ENCODE data around the gene PRM3.

PRM3 gene

DNA sequence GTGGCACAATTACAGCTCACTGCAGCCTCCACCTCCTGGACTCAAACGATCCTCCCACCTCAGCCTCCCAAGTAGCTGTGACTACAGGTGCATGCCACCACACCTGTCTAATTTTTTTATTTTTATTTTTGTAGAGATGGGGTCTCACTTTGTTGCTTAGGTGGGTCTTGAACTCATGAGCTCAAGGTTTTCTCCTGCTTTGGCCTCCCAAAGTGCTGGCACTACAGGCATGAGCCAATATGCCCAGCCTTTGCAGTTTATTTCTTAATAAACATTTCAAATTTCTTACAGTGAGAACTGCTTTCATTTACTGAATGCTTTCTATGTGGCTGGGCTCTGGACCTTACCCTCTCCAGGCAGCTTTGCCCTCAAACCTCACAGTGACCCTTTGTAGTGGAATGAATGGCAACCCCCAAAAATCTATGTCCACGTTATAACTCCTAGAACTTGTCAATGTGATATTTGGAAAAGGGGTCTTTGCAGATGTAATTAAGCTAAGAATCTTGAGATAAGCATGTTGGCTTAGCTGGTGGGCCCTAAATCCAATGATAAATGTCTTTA, 2.7 kb downstream of the PRM3 start:
- TF ChIP-seq, protein P1, sequence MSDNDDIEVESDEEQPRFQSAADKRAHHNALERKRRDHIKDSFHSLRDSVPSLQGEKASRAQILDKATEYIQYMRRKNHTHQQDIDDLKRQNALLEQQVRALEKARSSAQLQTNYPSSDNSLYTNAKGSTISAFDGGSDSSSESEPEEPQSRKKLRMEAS (IDR thresholded peaks at IDR 0.05; ENCODE audit: low read depth, low read length): no peak
- TF ChIP-seq MYC (IDR thresholded peaks at IDR 0.05; ENCODE audit: low read depth, low read length): no peak
- TF ChIP-seq, protein P2, sequence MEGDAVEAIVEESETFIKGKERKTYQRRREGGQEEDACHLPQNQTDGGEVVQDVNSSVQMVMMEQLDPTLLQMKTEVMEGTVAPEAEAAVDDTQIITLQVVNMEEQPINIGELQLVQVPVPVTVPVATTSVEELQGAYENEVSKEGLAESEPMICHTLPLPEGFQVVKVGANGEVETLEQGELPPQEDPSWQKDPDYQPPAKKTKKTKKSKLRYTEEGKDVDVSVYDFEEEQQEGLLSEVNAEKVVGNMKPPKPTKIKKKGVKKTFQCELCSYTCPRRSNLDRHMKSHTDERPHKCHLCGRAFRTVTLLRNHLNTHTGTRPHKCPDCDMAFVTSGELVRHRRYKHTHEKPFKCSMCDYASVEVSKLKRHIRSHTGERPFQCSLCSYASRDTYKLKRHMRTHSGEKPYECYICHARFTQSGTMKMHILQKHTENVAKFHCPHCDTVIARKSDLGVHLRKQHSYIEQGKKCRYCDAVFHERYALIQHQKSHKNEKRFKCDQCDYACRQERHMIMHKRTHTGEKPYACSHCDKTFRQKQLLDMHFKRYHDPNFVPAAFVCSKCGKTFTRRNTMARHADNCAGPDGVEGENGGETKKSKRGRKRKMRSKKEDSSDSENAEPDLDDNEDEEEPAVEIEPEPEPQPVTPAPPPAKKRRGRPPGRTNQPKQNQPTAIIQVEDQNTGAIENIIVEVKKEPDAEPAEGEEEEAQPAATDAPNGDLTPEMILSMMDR (IDR thresholded peaks at IDR 0.05; ENCODE audit: low read depth, low read length): no peak
- TF ChIP-seq POLR2A (IDR thresholded peaks at IDR 0.05; ENCODE audit: extremely low read depth, insufficient read length): no peak
- H3K4me3 ChIP-seq (ENCODE audit: low read depth, low read length): no peak overlapping the region
- DNase-seq (ENCODE audit: low read depth): no peak

DNA sequence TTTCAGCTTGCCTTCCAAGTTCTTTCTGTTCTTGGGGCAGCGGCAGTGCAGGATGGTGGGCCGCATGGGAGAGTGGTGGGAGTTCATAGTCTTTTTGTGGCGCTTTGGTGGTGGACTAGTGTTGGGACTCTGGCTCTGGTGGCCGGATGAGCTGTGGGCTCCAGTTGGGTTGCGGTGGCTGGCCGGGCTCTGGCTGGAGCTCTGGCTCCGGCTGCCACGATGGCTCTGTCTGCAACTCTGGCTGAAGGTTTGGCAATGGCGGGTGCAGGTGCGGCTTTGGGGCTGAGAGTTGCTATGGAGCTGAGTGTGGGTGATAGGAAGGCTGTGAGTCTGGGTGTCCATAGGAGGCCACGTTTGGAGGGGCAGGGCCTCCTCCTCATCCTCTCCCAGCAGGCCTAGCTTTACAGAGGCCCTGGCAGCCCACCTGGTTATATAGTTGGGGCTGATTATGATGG, 4.5 kb downstream of the PRM3 start, which contains the start of gene TNP2:
Gene TNP2 (minus strand): TSS at position 405 of the 455 bp plus-strand sequence. CDS start 63 bp downstream, at position 342.
- TF ChIP-seq, protein P1 (IDR thresholded peaks at IDR 0.05; ENCODE audit: low read depth, low read length): no peak
- TF ChIP-seq POLR2A (IDR thresholded peaks at IDR 0.05; ENCODE audit: extremely low read depth, insufficient read length) (no peak), MYC (IDR thresholded peaks at IDR 0.05; ENCODE audit: low read depth, low read length) (no peak)
- TF ChIP-seq, protein P2 (IDR thresholded peaks at IDR 0.05; ENCODE audit: low read depth, low read length): no peak
- DNase-seq (ENCODE audit: low read depth): no peak
- H3K4me3 ChIP-seq (ENCODE audit: low read depth, low read length): no peak within 1 kb of the TSS

DNA sequence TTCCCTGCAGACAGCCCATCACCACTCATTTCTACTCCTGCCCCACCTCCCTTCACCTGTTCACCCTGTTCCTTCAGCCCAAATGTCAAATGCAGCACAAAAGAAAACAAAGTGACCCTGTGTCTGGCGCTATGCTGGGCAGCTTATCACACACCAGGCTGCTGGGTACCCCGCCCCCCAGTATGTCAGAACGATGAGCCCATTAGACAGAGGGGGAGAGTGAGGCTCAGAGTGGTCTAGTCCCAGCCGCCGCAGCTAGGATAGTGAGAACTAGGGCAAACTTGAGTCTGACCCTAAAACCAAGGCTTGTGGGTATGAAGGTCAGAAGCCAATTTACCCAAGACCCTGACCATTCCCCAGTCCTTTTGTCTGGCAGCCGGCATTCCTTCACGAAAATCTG, 8.3 kb downstream of the PRM3 start:
- no peak overlapping the region for H3K4me3 ChIP-seq (ENCODE audit: low read depth, low read length)
- TF ChIP-seq, protein P2 (IDR thresholded peaks at IDR 0.05; ENCODE audit: low read depth, low read length): no peak
- no peak for TF ChIP-seq POLR2A (IDR thresholded peaks at IDR 0.05; ENCODE audit: extremely low read depth, insufficient read length)
- TF ChIP-seq, protein P1 (IDR thresholded peaks at IDR 0.05; ENCODE audit: low read depth, low read length): no peak
- no peak for TF ChIP-seq MYC (IDR thresholded peaks at IDR 0.05; ENCODE audit: low read depth, low read length)
- no peak for DNase-seq (ENCODE audit: low read depth)

DNA sequence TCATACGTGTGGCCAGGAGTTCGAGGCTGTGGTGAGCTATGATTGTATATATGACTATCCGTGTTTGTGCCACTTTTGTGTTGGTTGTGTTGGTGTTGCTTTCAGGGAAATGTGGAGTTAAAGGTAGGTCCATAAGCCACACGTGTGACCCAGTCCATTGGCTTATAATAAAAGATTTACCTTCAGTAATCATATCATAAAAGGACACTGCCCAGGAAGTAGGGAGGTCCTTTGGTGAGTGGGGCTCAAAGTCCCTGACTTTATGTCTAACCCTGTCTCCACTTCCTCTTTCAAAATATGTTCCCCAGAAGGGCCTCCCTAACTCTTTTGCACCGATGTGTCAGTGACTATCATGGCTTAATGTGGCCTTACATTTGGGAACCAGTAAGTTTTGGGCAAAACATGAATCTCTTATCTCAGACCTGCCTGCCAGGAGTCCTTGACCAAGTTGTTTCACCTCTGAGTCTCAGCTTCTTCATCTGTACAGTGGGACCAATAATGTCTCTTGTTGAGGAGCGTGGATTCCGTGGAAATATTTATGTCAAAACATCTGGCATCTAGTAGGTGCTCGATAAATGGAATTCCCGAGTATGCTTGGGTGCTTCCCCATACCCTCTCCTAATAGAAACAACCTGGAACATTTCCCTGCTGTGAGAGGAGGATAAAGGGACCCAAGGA, 9.1 kb downstream of the PRM3 start:
- H3K4me3 ChIP-seq (ENCODE audit: low read depth, low read length): no peak overlapping the region
- TF ChIP-seq MYC (IDR thresholded peaks at IDR 0.05; ENCODE audit: low read depth, low read length): no peak
- TF ChIP-seq, protein P1 (IDR thresholded peaks at IDR 0.05; ENCODE audit: low read depth, low read length): no peak
- TF ChIP-seq POLR2A (IDR thresholded peaks at IDR 0.05; ENCODE audit: extremely low read depth, insufficient read length): no peak
- TF ChIP-seq, protein P2 (IDR thresholded peaks at IDR 0.05; ENCODE audit: low read depth, low read length): no peak
- DNase-seq (ENCODE audit: low read depth): peak; percentile 68

DNA sequence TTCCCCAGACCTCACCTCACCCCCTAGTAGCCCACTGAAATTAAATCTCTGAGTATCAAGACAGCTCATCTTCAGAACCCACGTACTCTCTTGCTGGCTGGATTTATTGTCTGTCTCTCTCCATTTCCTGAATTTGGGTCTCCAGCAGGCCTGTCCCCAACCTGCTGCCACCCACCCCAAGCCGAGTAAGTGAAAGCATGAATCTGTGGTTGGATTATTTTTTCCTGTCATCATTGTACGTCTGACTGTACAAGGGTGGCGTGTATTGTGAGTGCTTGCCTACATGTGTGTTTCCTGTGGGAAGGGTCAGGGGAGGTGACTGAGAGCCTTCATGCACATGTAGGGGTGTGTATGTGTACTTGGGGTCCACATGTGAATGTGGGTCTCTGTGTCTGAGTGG, 9.7 kb downstream of the PRM3 start:
- no peak for DNase-seq (ENCODE audit: low read depth)
- TF ChIP-seq, protein P2 (IDR thresholded peaks at IDR 0.05; ENCODE audit: low read depth, low read length): no peak
- TF ChIP-seq MYC (IDR thresholded peaks at IDR 0.05; ENCODE audit: low read depth, low read length) (no peak), POLR2A (IDR thresholded peaks at IDR 0.05; ENCODE audit: extremely low read depth, insufficient read length) (no peak)
- TF ChIP-seq, protein P1 (IDR thresholded peaks at IDR 0.05; ENCODE audit: low read depth, low read length): no peak
- no peak overlapping the region for H3K4me3 ChIP-seq (ENCODE audit: low read depth, low read length)
